HG03460 (cell line): ENCODE data around the gene FNTB.
"Not testable (repeated sequence)": the region's sequence is repeated elsewhere in the genome, so short reads cannot be mapped to it uniquely, and the experiment has no call there.

Source experiments
- ATAC-seq: cut with Tn5 transposase; IDR thresholded peaks from one replicate; pipeline ENCODE4 v1.9.1; 2021; ENCODE audit not compliant: unreplicated experiment

Gene FNTB

GRCh38 chr14:65011538-65011937 lies 24.8 kb downstream of the FNTB start:
- ATAC-seq, result no peak

- no peak for ATAC-seq
These were observed 25.7 kb downstream of the FNTB start for GRCh38 chr14:65012353-65012752.

- ATAC-seq, result no peak
These were observed 28.7 kb downstream of the FNTB start for GRCh38 chr14:65015391-65015790.

GRCh38 chr14:65016471-65016870 lies 29.8 kb downstream of the FNTB start:
- ATAC-seq, result no peak

- ATAC-seq, result no peak
These were observed 33.4 kb downstream of the FNTB start for GRCh38 chr14:65019944-65020566.

GRCh38 chr14:65024957-65025356 lies 38.3 kb downstream of the FNTB start:
- no peak for ATAC-seq

- no peak for ATAC-seq
These were observed 39.1 kb downstream of the FNTB start for GRCh38 chr14:65025818-65026217.

- no peak for ATAC-seq
These were observed 39.8 kb downstream of the FNTB start for GRCh38 chr14:65026526-65026925.

GRCh38 chr14:65027127-65027799 lies 40.6 kb downstream of the FNTB start:
- no peak for ATAC-seq

GRCh38 chr14:65028937-65029336 lies 42.2 kb downstream of the FNTB start:
- no peak for ATAC-seq

- ATAC-seq, result not testable (repeated sequence)
These were observed 44.6 kb downstream of the FNTB start for GRCh38 chr14:65031321-65031720.

- no peak for ATAC-seq
These were observed 45.6 kb downstream of the FNTB start for GRCh38 chr14:65032319-65032718.

GRCh38 chr14:65033181-65033580 lies 46.5 kb downstream of the FNTB start:
- no peak for ATAC-seq

- ATAC-seq, result no peak
These were observed 47.3 kb downstream of the FNTB start for GRCh38 chr14:65034021-65034420.

- no peak for ATAC-seq
These were observed 48.4 kb downstream of the FNTB start for GRCh38 chr14:65035049-65035448.

GRCh38 chr14:65038966-65039365 lies 52.3 kb downstream of the FNTB start:
- ATAC-seq, result no peak

- no peak for ATAC-seq
These were observed 54.2 kb downstream of the FNTB start for GRCh38 chr14:65040666-65041433.

GRCh38 chr14:65041434-65041915 lies 54.8 kb downstream of the FNTB start:
- ATAC-seq, result no peak

- ATAC-seq, result no peak
These were observed 55.6 kb downstream of the FNTB start for GRCh38 chr14:65042296-65042695.

GRCh38 chr14:65042731-65043372 lies 56.2 kb downstream of the FNTB start:
- no peak for ATAC-seq

- ATAC-seq, result no peak
These were observed 57.3 kb downstream of the FNTB start for GRCh38 chr14:65043893-65044595.
